ENCODE measurements around the gene ESPN.
"Not testable (repeated sequence)": the region's sequence is repeated elsewhere in the genome, so short reads cannot be mapped to it uniquely, and the experiment has no call there.

The ESPN gene

DNA sequence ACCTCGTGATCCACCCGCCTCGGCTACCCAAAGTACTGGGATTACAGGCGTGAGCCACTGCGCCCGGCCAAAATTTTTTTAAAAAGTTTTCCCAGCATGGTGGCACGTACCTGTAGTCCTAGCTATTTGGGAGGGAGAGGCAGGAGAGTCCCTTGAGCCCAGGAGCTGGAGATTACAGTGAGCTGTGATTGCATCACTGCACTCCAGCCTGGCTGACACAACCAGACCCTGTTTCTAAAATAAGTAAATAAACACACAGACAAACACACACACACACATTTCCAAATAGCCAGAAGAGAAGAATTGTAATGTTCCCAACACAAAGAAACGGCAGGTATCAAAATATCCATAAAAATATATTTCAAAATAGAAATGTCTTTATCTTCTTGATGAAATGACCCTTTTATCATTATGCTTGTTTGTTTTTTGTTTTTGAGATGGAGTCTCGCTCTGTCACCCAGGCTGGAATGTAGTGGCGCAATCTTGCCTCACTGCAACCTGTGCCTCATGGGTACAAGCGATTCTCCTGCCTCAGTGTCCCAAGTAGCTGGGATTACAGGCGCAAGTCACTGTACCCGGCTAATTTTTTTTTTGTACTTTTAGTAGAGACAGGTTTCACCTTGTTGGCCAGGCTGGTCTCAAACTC, 14.2 kb upstream of the ESPN start:
- DNase-seq = no peak

DNA sequence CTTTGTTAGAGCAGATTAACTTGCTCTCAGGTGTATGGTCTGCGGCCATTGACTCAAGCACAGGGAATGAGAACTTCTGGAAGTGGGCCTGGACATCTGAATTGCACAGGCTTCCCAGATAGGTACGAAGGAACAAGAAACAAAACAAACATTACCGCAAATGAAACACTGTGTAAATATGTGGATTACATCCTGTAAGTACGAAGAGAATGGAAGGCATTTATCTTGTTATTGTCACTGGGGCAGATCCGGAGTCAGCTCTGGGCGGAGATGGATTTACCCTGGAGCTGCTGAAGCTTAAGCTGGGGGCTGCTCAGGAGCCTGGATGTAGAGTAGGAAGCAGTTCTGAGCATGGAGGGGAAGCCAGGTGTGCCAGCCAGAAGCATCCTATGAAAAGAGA, 11.7 kb upstream of the ESPN start:
- peak; percentile 64 for DNase-seq

DNA sequence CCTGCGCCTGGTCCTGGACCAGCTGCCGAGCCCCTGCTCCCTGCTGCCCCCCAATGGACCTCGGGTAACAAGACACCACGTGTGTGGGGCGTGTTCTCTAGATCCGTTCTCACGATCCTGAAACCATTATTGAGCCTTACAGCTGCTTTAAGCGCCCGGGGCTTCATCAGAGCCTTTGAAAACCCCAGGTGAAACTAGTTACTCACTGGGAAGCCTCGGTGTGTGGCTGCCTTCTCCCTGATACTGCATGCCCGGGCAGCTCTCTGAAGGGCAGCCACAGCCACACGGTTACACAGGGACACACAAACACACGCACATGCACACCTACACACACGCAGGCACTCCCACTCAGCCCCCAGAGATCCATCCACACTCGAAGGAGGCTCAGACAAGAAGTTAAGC, 10.1 kb upstream of the ESPN start:
- DNase-seq = peak; percentile 75

DNA sequence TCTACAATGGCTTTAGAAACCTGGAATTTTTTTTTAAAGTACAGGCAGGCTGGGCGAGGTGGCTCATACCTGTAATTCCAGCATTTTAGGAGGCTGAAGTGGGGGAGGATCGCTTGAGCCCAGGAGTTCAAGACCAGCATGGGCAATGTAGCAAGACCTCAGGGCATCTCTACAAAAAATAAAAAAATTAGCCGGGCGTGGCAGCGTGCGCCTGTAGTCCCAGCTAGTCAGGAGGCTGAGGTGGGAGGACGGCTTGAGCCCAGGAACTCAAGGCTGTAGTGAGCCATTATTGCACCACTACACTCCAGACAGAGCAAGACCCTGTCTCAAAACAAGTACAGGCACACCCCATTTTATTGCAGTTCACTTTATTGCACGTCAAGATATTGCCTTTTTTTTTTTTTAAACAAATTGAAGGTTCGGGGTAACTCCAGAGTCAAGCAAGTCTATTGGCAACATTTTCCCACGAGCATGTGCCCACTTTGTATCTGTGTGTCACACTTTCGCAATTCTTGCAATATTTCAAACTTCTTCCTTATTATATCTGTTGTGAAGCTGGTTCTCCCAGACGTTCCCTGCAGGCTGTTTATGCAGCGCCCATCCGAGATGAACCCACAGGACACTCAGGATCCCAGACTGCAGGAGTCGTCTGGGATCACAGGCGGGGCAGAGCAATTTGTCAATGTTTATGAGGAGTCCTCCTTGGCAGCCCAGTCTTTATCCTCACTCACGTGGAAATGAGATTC, 9.5 kb upstream of the ESPN start:
- no peak for DNase-seq

DNA sequence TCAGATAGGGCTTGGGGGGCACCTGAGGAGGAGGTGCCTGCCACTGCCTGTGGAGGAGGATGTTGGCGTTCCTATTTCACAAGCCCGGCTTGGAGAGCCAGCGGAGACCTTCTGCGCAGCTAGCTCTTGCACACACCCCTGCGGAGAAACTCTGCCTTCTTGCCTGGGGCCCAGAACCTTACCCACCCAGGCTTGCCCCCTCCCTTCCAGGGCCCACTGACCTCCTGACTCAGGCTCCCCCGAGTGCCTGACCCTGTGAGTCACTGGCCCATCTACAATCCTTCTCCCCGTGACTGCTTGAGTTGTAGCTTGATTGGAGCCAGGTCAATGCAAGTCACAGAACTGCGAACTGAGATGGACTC, 8.3 kb upstream of the ESPN start:
- no peak for DNase-seq

DNA sequence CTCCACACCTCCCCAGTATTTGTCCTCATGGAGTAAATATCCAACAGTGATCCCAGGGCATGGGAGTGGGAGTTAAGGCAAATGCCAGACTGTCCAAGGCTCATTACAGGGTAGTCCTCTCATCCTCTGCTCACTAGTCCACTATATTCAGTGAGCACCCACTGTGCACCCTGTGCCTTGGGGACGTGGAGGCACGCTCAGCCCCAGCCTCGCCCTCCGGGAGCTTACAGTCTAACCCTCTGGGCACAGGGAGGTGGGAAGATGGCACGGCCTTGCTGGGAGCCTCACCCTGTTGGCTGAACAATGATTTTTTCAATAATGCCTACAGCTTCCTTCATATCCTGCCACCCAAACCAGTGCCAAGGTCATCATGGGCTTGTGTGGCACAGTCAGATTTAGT, 7.7 kb upstream of the ESPN start:
- no peak for DNase-seq

DNA sequence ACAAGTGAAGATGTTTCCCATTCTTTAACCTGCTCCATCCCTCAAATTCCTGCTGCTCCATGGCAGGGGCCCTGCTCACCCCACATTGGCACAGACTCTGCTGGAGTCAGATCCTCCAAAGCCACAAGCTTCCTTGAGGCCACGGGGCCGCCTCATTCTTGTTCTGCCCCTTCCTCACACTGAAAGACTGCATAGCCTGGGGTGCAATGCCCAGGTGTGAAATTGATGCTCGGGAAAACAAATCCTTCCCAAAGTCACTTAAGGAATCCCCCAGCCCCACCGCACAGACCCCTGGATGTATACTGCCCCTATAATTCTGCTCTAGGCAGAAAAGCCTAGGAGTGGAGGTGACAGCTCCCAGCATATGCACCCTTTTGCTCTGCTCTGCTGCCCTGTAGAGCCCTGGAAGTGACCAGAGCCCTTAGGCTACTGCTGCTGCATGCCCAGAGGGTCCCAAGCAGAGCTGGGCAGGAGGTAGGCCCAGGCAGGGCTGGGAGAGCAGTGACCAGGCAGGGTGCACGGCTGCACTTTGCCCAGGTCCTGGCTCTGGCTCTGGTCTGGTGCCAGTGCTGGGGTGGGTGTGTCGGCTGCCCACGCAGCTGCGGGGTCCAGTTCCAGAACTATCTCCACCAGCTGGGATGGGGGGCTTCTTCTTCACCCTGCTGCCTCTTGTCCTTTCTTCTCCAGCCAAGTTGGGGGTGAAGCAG, 6.5 kb upstream of the ESPN start:
- no peak for DNase-seq

DNA sequence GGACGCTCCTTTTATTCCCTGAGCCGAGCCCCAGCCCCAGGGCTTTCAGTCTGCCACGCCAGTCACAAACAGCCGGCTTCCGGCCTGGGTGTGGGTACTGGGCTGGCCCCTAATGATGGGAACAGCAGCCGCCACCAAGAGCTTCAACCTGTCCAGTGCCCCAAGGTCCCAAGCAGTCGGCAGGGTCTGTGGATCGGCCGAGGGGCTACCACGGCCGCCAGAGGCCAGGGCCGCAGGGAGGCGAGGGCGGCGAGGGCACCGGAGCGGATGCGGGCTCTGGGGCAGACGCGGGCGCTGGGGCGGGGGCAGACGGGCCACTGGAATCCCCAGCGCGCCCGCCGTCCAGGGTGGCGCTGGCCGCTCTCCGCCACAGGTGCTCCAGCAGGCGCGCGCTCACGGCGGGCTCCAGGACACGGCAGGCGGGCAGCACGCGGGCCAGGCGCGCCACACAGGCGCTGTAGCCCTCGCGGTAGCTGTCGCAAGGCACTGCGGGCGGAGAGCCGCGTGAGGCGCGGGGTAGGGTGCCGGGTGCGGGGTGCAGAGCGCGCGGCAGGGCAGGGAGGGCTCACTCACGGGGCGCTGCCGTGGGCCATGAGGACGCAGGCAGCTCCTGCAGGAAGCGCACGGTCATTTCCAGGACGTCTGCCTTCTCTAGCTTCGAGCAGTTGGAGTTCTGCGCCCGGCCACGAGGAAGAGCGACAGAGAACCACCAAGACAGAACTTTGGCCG, 5.7 kb upstream of the ESPN start:
- no peak for DNase-seq

DNA sequence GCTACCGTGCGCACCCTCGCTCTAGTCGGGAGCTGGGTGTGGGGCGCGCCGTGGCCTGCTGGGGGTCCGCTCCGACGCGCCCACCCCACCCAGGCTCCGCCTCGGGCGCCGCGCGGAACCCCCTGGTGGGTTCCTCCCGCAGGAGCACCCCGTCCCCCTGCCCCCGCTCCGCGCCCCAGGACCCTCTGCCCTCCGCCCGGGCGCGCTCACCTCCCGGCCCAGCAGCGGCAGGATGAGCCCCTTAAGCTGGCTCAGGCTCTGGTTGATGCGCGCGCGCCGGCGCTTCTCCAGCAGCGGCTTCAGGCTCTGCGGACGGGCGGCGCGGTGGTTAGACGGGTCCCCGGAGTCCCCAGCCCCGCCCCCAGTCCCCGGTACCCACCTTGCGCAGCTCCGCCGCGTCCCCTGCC, 5.2 kb upstream of the ESPN start:
- DNase-seq = no peak

DNA sequence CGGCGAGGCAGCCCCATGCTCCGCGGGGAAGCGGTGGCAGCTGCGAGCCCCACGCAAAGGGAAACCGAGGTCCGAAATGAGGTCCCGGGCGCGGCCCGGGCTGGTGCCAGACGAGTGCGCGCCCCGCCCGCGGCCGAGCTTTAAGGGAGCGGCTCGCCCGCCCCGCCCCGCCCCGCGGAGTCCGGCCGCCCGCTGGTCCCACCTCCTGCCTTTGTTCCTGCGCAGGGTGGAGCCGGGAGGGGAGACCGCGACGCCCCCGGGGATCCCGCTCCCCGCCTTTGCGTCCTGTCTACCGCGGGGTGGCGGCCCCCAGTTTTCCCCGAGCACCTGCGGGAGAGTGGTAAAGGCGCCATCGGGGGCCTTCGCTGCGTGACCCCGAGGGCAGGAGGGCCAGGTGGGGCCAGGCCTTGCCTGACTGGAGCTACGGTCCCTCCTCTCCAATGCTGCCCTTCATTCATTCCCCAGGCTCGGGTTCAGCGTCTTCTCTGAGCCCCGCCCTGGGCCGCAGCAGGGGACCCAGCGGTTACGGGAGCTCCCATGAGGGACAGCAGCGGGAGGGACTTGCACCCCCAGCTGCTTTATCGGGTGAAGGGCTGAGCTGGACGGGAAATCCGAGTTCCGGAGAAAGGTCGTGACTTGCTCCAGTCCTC, 4.6 kb upstream of the ESPN start, which contains the start of gene HES2:
TSS of gene HES2 (minus strand) at position 116 of the 650 bp plus-strand sequence. CDS start at position 17, 99 bp downstream.
- no peak for DNase-seq

DNA sequence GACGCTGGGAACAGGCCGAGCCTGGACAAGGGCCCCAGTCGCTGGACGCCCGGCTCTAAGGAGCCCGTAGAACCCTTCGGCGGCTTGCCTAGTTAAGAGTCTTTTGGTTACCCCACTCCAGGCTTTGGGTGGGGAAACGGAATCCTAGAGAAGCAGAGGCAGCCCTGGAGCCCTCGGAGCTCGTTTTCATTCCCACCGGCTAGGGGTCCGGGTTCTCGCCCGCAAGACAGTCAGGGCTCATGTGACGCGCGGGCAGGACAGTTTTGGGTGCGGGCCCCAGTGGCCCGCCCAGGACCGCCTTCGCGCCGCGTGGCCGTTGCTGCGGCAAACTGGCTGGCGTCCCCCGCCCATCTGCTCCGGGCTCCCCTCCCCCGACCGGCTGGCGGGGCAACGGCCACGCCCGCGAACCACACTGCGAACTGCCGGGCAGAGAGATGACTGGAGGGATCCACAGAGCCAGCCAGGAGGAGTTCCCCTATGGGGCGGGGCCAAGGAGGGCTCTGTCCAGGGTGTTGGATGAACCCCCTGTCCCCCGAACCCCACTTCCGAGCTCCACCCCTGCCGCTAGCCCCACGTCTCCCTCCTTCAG, 4.0 kb upstream of the ESPN start:
- no peak for DNase-seq

DNA sequence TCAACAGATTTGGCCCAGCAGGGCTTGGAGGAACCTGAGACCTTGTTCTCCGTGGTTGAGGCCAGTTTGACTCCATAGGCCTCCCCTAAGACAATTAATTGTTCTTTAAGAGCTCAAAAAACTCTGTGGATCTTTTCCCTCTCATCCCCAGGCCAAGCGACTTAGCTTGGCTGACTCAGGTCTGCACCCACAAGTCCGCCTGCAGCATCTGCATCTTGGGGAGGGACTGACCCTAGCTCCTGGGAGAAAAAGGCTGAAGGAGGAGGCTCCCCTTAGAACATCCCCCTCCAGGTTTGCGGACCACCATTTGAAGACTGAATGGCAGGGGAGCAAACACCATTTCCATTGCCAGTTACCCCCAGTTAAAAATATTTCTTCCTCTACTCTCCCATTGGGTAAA, 3.3 kb upstream of the ESPN start:
- DNase-seq = no peak

DNA sequence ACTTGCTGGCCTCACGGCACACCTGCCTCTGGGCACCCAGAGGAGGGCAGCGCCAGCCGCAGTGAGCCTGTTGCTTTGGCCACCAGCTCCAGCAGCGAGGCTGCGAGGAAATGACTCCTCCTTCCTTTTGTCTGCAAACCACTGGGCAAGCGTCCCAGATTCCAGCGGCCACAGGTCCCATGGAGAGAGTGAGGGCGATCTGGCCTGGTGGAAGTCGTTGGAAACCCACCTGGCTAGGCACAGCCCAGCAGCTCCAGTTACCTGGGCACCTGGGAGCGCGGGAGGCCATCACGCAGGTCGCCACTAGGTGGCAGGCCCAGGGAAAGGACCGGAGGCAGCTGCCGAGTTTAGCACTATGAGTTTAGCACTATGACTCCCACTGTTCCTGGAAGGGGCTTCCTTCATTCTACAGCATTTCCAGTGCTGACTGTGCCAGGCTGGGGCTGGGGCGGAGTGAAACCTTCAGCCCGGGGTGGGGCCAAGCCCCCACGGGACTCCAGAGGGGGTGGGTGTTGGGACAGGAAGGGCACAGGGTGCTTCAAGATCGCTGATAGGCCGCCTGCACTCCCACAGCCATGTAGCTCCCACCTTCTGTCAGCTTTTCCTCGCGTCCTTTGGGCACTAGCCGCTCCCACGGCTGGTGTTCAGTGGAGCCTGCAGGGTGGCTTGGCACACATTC, 1.1 kb upstream of the ESPN start:
- peak; percentile 75 for DNase-seq

DNA sequence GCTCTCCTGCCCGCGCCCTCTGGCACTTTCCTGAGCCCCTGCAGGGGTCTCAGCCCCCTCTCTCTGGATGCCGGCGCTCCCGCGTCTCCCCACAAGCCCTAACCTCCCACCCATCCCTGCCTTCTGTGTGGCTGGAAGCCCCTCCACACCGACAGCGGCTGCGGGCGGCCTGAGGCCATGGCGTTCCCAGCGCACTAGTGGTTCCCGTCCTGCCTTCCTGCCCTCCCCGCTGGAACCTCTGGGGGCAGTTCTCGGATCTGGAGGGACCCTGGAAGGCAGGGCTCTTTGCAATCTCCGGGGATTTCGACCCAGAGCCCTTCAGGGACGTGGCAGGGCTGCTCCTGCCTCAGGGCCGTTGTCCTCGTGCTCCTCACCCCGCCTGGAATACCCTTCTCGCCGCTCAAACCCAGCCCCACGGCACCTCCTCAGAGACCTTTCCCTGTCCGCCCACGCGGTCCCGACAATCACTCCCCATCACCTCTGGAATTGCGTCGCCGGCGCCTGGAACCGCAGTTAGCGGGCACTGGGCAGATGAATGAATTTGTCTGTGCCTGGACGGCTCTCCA, 493 bp upstream of the ESPN start:
- DNase-seq = peak; percentile 20

DNA sequence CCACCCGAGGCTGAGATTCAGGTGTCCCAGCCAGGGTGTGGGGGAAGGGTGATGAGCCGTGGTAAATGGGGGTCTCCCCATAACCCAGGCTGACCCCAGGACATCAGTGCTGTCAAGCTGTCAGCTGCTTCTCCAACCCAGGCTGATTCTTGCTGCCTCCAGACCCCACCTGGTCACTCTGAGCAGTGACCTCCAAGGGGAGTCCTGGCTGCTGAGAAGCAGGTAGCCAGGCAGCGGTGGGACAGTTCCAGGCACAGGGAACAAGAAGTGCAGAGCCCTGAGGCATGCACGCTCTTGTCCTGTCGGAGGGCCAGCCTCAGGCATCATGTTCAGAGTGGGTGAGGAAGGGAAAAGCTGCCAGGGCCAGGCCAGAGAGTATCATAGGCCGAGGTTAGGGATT, 1.1 kb downstream of the ESPN start:
- no peak for DNase-seq

DNA sequence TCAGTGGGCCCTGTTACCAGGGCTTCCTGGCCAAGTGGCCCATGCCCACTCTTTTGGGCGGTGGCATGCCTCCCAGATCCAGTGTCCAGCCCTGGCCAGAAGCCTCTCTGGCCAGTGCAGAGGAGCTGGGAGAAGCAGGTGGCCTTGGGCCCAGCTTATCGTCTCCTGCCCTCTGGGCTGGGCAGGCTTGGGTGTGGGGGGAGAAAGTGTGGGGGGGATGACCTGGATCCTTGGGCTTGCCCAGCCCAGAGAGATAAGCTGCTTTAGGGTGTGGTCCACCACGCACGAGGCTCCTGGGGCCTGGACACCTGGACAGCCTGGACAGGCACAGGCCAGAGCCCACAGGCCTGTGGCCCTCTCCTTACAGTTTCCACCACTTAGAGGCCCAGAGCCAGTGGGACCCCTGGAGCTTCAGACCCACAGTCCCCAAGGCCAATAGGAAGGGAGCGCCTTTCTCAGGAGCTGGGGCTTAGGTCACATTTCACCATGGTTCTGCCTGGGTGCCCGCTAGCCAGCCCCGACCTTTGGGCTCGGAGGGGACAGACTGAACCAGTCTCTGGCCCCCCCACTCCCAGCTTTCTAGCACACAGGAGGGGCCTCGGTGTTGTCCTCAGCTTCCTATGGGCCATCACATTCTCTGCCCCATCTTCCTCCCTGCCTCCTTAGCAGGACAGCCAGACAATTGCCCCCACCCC, 1.8 kb downstream of the ESPN start:
- no peak for DNase-seq

DNA sequence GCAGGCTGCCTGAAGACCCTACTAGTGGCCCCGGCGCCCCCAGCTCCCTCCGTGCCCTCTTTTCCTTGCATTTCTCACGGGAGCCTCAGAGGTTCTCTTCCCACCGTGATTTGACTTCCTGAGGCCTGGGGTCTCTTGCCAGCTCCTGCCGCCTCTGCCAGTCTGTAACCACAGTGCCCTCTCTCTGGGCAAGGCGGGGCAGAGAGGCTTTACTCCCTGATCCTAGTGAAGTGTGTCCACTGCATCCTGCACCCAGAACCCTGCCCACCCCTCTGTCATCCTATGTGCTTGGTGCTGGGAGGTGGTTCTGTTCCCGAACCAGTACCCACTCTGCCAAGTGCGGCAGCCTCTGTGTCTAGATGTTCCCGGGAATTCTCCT, 2.4 kb downstream of the ESPN start:
- no peak for DNase-seq

DNA sequence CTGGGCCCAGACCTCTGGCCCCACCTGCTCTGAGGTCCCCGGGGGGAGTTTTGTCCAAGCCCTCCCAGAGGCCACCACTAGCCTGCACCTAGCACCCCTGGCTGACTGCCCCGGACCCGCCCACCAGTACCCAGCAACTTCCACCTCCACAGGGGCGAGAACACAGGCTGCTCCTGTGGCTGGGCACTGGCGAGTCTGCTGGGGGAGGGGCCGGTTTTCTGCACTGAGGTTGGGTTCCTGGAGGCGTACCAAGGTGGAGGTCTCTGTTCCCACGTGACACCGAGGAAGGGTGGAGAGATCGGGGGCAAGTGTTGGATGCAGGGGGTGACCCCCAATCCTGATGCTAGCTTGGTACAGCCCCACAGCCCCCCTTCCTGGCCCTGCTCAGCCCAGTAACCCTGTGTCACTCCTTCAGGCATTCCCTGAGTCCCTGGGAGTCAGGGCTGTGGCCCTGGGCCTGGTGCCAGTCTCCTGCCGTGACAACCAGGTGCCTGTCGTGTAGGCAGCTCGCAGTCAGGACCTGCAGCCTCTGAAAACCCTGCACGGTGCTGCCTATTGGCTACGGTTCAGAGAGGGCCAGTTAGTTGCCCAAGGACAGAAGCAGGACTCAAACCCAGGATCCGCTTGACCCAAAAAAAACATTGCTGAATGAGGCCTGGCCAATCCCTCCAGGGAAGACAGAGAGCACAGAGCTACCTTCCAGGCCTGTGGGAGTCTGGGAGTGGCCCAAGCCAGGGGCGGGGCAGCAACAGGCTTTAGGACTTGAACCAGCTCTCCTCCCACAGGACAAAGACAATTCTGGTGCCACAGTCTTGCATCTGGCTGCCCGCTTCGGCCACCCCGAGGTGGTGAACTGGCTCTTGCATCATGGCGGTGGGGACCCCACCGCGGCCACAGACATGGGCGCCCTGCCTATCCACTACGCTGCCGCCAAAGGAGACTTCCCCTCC, 3.1 kb downstream of the ESPN start:
- DNase-seq = peak; percentile 38

DNA sequence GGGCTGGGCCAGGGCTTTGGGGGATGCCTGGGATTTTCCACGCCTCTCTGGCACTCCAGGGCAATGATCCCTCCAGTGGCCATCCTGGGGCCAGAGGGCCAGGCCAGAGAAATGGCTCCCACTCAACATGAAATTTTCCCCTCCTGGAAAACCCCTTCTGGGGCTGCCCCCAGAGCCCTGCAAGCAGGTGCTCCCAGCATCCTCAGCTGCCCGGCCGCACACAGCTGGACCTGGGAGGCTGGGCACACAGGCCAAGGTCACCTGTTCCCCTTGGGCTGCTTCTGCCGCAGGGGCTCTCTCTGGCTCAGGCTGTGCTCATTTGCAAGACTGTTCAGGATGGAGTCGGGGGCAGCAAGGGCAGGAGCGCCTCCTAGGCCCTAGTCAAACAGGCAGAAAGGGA, 3.9 kb downstream of the ESPN start:
- not testable (repeated sequence) for DNase-seq
